Stomach (tissue), 9 donors: Measurements from ENCODE around the gene SEPTIN10. TPM values are rescaled to one million over a fixed set of nuclear protein-coding genes. Genes with fewer than 3 reads are reported as not detected.
A peak's percentile ranks its signal among the peaks of the same experiment; 100 is the strongest.

Experiments
- DNase-seq, 2 donors: peaks; one replicate each; pipeline versions ENCODE4 v3.0.0 to v3.0.0-alpha.2; 2013 to 2019
- H3K27ac ChIP-seq, 5 donors: fragments of 200-600 bp in 4 of 5; sonication (generic) in 4 of 5; one replicate each; pipeline ENCODE4 v1.5.1; 2013 to 2019; ENCODE audit warnings: mild to moderate bottlenecking in 1 of 5, moderate library complexity in 1 of 5
- H3K27me3 ChIP-seq, 3 donors: fragments of 200-600 bp; sonication (generic); one replicate each; pipeline ENCODE4 v1.5.1; 2017 to 2019; ENCODE audit warnings: mixed run types in 1 of 3
- H3K36me3 ChIP-seq, 4 donors: fragments of 200-600 bp; sonication (generic); 1 replicate in 3 of 4; 2 replicates in 1 of 4; pipeline ENCODE4 v1.5.1; 2016 to 2019
- H3K4me1 ChIP-seq, 4 donors: fragments of 200-600 bp; sonication (generic); one replicate each; pipeline ENCODE4 v1.5.1; 2016 to 2019
- H3K4me3 ChIP-seq, 4 donors: fragments of 200-600 bp; sonication (generic) in 3 of 4; one replicate each; pipeline ENCODE4 v1.5.1; 2016 to 2019; ENCODE audit warnings: mild to moderate bottlenecking in 1 of 4
- H3K9me3 ChIP-seq, 4 donors: fragments of 200-600 bp; sonication (generic); one replicate each; pipeline ENCODE4 v1.5.1; 2016 to 2019
- CTCF ChIP-seq, 7 experiments: fragments of 450-650 bp in 4 of 7; fragments of 200-600 bp in 3 of 7; sonication (generic) in 3 of 7; IDR thresholded peaks; one replicate each; pipeline ENCODE4 v1.5.1; 2016 to 2019; ENCODE audit warnings: antibody characterized with exemption in 7 of 7, control low read depth in 2 of 7, mild to moderate bottlenecking in 1 of 7
- EP300 ChIP-seq: sonication (generic); formaldehyde crosslinking; IDR thresholded peaks from one replicate; pipeline ENCODE4 v1.6.1; 2017; ENCODE audit warnings: antibody characterized with exemption
- POLR2A ChIP-seq, 4 donors: fragments of 450-650 bp; IDR thresholded peaks; one replicate each; pipeline ENCODE4 v1.6.1; 2016; ENCODE audit warnings: antibody characterized with exemption in 4 of 4, control low read depth in 2 of 4, mild to moderate bottlenecking in 1 of 4, moderate library complexity in 1 of 4
- POLR2AphosphoS5 ChIP-seq, 3 donors: sonication (generic); formaldehyde crosslinking; IDR thresholded peaks; one replicate each; pipeline ENCODE4 v1.6.1; 2016; ENCODE audit warnings: antibody characterized with exemption in 3 of 3
- WGBS, 5 donors: extraction: QIAGEN DNeasy Blood & Tissue Kit in 3 of 5; methylation state at CpG; one replicate each; pipeline versions ENCODE4 v1.1.5 to v1.1.7; 2013 to 2018; 5-methylcytosine and 5-hydroxymethylcytosine counted together
- intact Hi-C: fragments of 100-400 bp; cut with DNase I; formaldehyde crosslinking; loops from one replicate; pipeline ENCODE4 v1.15.1; 2023; ENCODE audit warnings: low total_unique reads
- polyA plus RNA-seq, 3 donors: library from polyadenylated mRNA; stranded (reverse); fragments of 200-250 nt; gene quantifications; one replicate each; pipeline ENCODE4 v1.2.3, GENCODE V29; 2013
- total RNA-seq, 5 donors: library from RNA; depleted of rRNA; stranded (reverse); fragments of >200 nt; gene quantifications; one replicate each; pipeline versions ENCODE4 v1.1.0 to v1.2.3, GENCODE V29; 2014 to 2016
- donor health status: healthy with polysubstance abuse.
- donor health status: Bipolar disorder and iron deficiency.
- donor health status: healthy.

The SEPTIN10 gene
- total and polyA plus RNA-seq, 8 donors, result 24.9 to 101 (median 45.9) TPM

GRCh38 chr2:109503191-109503590 lies 110.6 kb downstream of the SEPTIN10 start:
- intact Hi-C loops, result no loop called here

GRCh38 chr2:109501461-109501860 lies 112.3 kb downstream of the SEPTIN10 start:
- intact Hi-C loops, result no loop called here
- 90 to 94% (median 93%) methylated on average over 20 to 21 of the region's 21 CpGs for WGBS, 5 donors
- peaks cover 0 to 11% (median 3%) of the 10 kb centered on the region in 4 donors for H3K9me3 ChIP-seq
- peaks cover 0 to 10% (median 7%) of the 10 kb centered on the region in 4 donors for H3K36me3 ChIP-seq
- no peak for TF ChIP-seq POLR2AphosphoS5 (IDR thresholded peaks at IDR 0.05)
- TF ChIP-seq POLR2A (IDR thresholded peaks at IDR 0.05), result no peak
- no peak for TF ChIP-seq EP300
- TF ChIP-seq CTCF (IDR thresholded peaks at IDR 0.05), result no peak
- H3K27me3 ChIP-seq, result no peaks in the 10 kb centered on the region
- peaks cover 0 to 28% (median 21%) of the 10 kb centered on the region in 4 donors for H3K4me1 ChIP-seq
- H3K27ac ChIP-seq, result no peak overlapping the region
- DNase-seq, result no peak
- H3K4me3 ChIP-seq, result no peak overlapping the region

More at GRCh38 chr2:109503191-109503590, 110.6 kb downstream of the SEPTIN10 start:
- peaks cover 0 to 10% (median 7%) of the 10 kb centered on the region in 4 donors for H3K36me3 ChIP-seq
- no peak for DNase-seq
- 66 to 78% (median 73%) methylated on average over 5 of the region's 5 CpGs for WGBS, 5 donors
- peaks cover 0 to 11% (median 3%) of the 10 kb centered on the region in 4 donors for H3K9me3 ChIP-seq
- H3K27me3 ChIP-seq, result no peaks in the 10 kb centered on the region
- peaks cover 0 to 21% (median 17%) of the 10 kb centered on the region in 4 donors for H3K4me1 ChIP-seq
- TF ChIP-seq EP300 (no peak), POLR2AphosphoS5 (IDR thresholded peaks at IDR 0.05) (no peak), CTCF (IDR thresholded peaks at IDR 0.05) (no peak), POLR2A (IDR thresholded peaks at IDR 0.05) (no peak)
- no peak overlapping the region for H3K27ac ChIP-seq
- no peak overlapping the region for H3K4me3 ChIP-seq

- 89 to 93% (median 91%) methylated on average over 8 of the region's 8 CpGs for WGBS, 5 donors
- peaks cover 0 to 28% (median 21%) of the 10 kb centered on the region in 4 donors for H3K4me1 ChIP-seq
- no peak for TF ChIP-seq POLR2AphosphoS5 (IDR thresholded peaks at IDR 0.05)
- TF ChIP-seq CTCF (IDR thresholded peaks at IDR 0.05), result no peak
- no peak for TF ChIP-seq EP300
- TF ChIP-seq POLR2A (IDR thresholded peaks at IDR 0.05), result no peak
- no peak overlapping the region for H3K4me3 ChIP-seq
- peaks cover 0 to 10% (median 2%) of the 10 kb centered on the region in 4 donors for H3K9me3 ChIP-seq
- no peaks in the 10 kb centered on the region for H3K27me3 ChIP-seq
- no peak for DNase-seq
- intact Hi-C loops, result no loop called here
- peaks cover 0 to 10% (median 7%) of the 10 kb centered on the region in 4 donors for H3K36me3 ChIP-seq
- no peak overlapping the region for H3K27ac ChIP-seq
Observed at GRCh38 chr2:109500910-109501309, 112.9 kb downstream of the SEPTIN10 start.

- peak; percentile 38 to 85 for DNase-seq
- Histone ChIP-seq H3K4me1 (peaks cover 0 to 28% (median 24%) of the 10 kb centered on the region in 4 donors), H3K27ac (peak overlapping the region in 1 of 5 donors; percentile 6), H3K36me3 (peaks cover 0 to 10% (median 7%) of the 10 kb centered on the region in 4 donors), H3K27me3 (no peaks in the 10 kb centered on the region), H3K4me3 (no peak overlapping the region), H3K9me3 (no peaks in the 10 kb centered on the region)
- TF ChIP-seq EP300, result no peak
- no peak for TF ChIP-seq POLR2A (IDR thresholded peaks at IDR 0.05)
- TF ChIP-seq CTCF (IDR thresholded peaks at IDR 0.05), result no peak
- TF ChIP-seq POLR2AphosphoS5 (IDR thresholded peaks at IDR 0.05), result no peak
- 20 to 66% (median 33%) methylated on average over 5 of the region's 5 CpGs for WGBS, 5 donors
- intact Hi-C loops, result no loop called here
Observed at GRCh38 chr2:109499566-109499965, 114.2 kb downstream of the SEPTIN10 start.
